ENCODE data around the gene MDGA2. TPM values are rescaled to one million over a fixed set of nuclear protein-coding genes. Genes with fewer than 3 reads are reported as not detected.

MDGA2 gene
- total RNA-seq, 1 donor from 2014 or later: 0.19 TPM

DNA sequence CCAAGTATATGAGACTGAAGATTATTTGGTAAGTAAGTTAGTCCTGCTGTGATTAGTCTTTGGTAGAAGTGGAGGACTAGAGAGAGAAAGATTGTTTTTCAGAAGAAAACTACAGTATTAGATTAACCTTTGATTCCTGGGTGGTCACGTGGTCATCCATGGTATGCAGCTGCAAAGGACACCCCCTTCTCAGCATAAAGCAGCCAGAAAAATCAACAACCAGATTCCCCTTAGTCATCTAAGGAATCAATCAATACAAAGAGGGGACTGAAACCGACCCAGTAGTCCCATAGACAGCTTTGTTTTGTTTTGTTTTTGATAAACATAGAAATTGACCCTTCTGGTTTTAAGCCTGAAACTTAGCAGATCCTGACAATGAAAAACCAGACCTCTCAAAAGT is 30.3 kb upstream of the MDGA2 start:
- Mint-ChIP-seq H3K36me3 (ENCODE audit: insufficient read depth) (peaks cover 2% of the 10 kb centered on the region), H3K27ac (no peak overlapping the region), H3K27me3 (no peaks in the 10 kb centered on the region), H3K9me3 (ENCODE audit: low read depth) (peaks cover 10% of the 10 kb centered on the region), H3K4me3 (ENCODE audit: low read depth) (no peak overlapping the region), H3K4me1 (ENCODE audit: low read depth) (peaks cover 4% of the 10 kb centered on the region)
- no peak for TF ChIP-seq CTCF (IDR thresholded peaks at IDR 0.05; ENCODE audit: unreplicated experiment)
- no peak for DNase-seq (ENCODE audit: low spot score, unreplicated experiment)

GRCh38 chr14:47691829-47692228 is 16.4 kb upstream of the MDGA2 start:
- Mint-ChIP-seq H3K27ac (no peak overlapping the region), H3K27me3 (peaks cover 4% of the 10 kb centered on the region), H3K4me3 (ENCODE audit: low read depth) (no peak overlapping the region), H3K9me3 (ENCODE audit: low read depth) (peaks cover 7% of the 10 kb centered on the region), H3K4me1 (ENCODE audit: low read depth) (peaks cover 5% of the 10 kb centered on the region), H3K36me3 (ENCODE audit: insufficient read depth) (no peaks in the 10 kb centered on the region)
- no peak for TF ChIP-seq CTCF (IDR thresholded peaks at IDR 0.05; ENCODE audit: unreplicated experiment)
- no peak for DNase-seq (ENCODE audit: low spot score, unreplicated experiment)

- peak; percentile 40 for TF ChIP-seq CTCF (IDR thresholded peaks at IDR 0.05; ENCODE audit: unreplicated experiment)
- Mint-ChIP-seq H3K27me3 (peaks cover 69% of the 10 kb centered on the region), H3K36me3 (ENCODE audit: insufficient read depth) (no peaks in the 10 kb centered on the region), H3K27ac (no peak overlapping the region), H3K4me1 (ENCODE audit: low read depth) (peaks cover 6% of the 10 kb centered on the region), H3K4me3 (ENCODE audit: low read depth) (no peak overlapping the region), H3K9me3 (ENCODE audit: low read depth) (no peaks in the 10 kb centered on the region)
- no peak for DNase-seq (ENCODE audit: low spot score, unreplicated experiment)
Observed at GRCh38 chr14:47678993-47679392, 3.6 kb upstream of the MDGA2 start.

DNA sequence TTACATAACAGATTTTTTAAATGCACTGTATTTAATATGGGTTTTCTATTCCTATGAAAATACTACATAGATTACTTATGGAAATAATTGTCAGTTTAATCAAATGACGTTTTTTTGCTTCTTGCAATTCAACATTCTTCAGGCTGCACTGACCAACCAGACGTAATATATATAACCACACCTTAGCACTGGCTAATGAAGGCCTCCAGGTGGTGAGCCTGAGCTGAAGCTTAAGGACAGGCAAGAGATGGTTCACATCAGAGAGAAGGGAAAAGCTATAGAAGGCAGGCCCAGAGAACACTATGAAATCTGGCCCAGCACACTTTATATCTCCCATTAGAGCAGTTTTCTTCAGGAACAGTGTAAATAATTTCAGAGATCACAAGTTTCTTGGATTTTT is 2.8 kb upstream of the MDGA2 start:
- peak; percentile 31 for TF ChIP-seq CTCF (IDR thresholded peaks at IDR 0.05; ENCODE audit: unreplicated experiment)
- no peak for DNase-seq (ENCODE audit: low spot score, unreplicated experiment)
- Mint-ChIP-seq H3K27ac (no peak overlapping the region), H3K4me3 (ENCODE audit: low read depth) (no peak overlapping the region), H3K4me1 (ENCODE audit: low read depth) (peaks cover 9% of the 10 kb centered on the region), H3K27me3 (peaks cover 78% of the 10 kb centered on the region), H3K9me3 (ENCODE audit: low read depth) (no peaks in the 10 kb centered on the region), H3K36me3 (ENCODE audit: insufficient read depth) (no peaks in the 10 kb centered on the region)

DNA sequence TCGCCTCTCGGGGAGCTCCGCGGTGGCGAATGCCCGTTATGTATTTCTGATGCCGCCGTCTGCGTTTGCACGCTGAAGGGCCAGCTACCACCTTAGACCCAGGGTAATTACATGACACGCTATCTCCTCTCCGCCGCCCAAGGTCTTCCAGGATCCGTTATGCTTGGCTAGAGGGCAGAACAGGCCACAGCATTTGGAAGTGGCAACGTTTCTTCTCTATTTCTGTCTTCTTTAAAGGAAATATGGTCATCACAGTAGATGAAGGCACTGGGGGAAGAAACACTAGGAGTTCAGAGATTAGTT is 861 bp upstream of the MDGA2 start:
- no peak for TF ChIP-seq CTCF (IDR thresholded peaks at IDR 0.05; ENCODE audit: unreplicated experiment)
- Mint-ChIP-seq H3K4me3 (ENCODE audit: low read depth) (peak overlapping the region; percentile 77), H3K27ac (no peak overlapping the region), H3K36me3 (ENCODE audit: insufficient read depth) (no peaks in the 10 kb centered on the region), H3K9me3 (ENCODE audit: low read depth) (no peaks in the 10 kb centered on the region), H3K4me1 (ENCODE audit: low read depth) (peaks cover 9% of the 10 kb centered on the region), H3K27me3 (peaks cover 93% of the 10 kb centered on the region)
- no peak for DNase-seq (ENCODE audit: low spot score, unreplicated experiment)

Data from progenitor cell of endocrine pancreas (in vitro differentiated cells).